ENCODE results near the gene KDM8. TPM values are rescaled to one million over a fixed set of nuclear protein-coding genes. Genes with fewer than 3 reads are reported as not detected.

The KDM8 gene
- total RNA-seq, 1 donor from 2014 or later: 3.7 TPM

DNA sequence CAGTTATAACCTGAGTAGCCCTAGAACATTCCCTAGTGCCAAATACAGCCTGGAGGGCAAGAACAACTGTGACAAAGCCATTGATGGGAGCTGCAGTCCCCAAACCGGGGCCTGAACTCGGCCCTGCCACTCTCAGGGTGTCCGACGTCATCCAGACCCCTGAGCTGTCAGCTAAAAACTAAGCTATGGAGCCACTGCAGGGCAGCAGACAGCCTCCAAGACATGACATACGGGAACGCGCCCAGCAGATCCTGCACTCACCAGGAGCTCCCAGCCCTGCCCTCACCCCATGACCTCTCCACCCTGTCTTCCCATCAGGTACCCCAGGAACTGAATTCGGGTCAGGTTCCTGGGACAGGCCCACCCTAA is 28.4 kb downstream of the KDM8 start:
- no peak for DNase-seq

DNA sequence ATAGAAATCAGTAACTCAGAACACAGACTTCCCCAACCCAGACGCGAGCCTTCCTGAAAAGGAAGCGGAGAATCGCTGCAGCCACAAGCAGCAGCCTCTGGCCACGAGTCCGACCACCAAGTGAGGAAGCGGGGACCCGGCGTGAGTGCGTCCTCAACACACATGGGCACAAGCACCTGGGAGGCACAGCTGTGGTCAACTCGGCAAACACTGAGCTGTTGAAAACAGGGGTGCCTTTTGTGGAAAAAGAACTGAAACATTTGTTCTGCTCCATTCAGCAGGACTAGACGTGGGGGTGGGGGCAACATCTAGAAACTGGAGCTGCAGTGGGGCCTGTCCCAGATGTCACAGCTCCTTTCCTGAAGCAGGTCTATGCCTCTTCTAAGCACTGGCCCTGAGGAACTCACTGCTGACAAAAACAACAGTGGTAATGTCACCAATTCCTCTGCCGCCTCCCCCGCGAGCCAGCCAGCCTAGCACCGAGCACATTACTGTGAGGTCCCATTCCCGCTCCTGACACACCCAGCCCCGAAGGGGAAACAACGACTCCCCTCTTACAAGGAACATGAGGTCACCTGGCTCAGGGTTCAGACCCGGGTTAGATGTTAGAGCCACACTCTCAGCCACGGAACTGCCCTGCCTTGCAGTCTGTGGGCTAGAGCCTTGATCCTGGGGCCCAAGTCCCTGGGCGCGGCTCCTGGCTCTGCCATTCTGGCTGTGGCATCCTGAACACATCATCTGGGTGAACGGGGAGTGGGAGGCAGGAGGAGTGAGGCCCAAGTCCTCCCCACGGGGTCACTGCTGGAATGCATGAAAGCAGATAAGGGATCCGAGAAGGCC is 29.0 kb downstream of the KDM8 start:
- no peak for DNase-seq

DNA sequence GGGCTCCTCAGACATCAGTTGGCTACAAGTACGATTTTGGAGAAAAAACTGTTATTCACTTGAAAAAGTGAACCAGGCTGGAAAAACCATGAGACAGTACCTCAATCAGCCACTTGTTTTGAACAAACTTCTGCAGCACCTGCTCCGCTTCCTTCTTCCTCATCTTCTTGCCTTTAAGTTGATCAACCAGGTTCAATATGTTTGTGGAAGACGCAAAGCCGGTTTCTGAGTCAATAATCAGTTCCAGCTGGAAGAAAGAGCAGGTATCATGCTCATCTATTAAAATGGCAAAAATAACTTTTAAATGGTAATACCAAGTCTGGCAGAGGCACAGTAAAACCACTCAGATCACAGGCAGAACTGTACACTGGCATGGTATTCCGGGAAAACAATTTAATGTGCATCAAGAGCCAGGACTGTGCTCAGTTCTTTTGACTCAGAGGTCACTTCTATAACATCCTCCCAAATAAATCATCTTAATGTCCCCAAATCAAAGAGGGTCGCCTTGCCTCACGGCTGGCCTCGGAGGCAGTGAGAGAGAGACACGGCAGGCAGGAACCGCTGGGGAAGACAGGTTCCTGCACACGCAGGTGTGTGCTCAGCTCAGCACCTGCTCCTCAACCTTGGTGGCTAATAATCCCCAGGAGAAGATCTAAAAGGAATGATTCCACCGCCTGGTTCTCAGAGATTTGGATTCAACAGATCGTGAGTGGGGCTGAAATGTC is 29.7 kb downstream of the KDM8 start:
- no peak for DNase-seq

DNA sequence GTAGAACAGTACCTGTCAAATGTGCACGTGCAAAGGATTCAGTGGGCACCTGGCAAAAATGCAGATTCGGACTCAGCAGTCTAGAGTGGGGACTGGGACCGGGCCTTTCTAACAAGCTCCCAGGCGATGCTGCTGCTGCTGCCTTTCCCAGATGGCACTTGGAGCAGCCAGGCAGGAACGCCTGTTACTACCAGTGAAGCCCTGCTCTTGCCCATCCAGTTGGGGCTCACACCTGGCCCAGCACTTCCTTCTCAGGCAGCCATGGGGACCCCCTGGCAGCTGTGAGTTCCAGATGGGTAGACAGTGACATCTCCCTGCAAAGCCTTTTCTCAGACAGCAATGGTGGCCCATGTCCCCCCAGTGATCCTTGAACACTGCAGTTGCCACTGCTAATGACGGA is 30.4 kb downstream of the KDM8 start:
- no peak for DNase-seq

DNA sequence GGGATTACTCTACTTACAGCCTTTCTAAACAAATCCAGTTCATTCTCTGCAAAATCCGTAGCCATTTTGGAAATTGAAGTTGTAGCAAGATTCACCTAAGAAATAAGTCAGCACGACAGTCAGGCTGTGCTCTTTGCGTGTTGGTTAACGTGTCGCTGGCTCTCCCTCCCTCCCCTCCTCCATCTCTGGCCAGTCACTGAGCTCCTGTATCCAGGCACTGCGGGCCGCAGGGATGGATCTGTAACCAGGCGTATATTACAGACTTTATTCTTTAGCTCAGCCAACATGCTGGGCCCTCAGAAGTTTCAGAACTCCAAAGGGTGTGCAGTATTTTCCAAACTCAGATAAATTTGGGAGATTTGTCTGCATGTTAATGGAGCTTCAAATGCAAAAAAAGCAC is 30.8 kb downstream of the KDM8 start:
- no peak for DNase-seq

DNA sequence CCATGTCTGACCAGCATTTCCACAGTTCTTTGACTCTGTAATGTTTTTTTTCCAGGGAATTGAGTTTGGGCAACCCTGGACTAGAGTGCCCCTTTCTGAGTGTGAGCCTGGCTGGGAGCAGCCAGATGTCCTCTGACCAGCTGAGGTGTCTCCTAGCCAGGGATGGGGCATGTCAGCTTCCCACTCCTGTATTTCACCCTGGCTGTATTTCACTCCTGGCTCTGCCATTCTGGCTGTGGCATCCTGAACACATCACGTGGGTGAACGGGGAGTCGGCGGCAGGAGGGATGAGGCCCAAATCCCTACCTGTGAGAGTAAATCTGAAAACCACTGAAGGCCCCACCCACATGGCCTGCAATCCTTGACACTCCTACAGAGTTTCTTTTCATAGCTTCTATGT is 31.3 kb downstream of the KDM8 start:
- DNase-seq: no peak

DNA sequence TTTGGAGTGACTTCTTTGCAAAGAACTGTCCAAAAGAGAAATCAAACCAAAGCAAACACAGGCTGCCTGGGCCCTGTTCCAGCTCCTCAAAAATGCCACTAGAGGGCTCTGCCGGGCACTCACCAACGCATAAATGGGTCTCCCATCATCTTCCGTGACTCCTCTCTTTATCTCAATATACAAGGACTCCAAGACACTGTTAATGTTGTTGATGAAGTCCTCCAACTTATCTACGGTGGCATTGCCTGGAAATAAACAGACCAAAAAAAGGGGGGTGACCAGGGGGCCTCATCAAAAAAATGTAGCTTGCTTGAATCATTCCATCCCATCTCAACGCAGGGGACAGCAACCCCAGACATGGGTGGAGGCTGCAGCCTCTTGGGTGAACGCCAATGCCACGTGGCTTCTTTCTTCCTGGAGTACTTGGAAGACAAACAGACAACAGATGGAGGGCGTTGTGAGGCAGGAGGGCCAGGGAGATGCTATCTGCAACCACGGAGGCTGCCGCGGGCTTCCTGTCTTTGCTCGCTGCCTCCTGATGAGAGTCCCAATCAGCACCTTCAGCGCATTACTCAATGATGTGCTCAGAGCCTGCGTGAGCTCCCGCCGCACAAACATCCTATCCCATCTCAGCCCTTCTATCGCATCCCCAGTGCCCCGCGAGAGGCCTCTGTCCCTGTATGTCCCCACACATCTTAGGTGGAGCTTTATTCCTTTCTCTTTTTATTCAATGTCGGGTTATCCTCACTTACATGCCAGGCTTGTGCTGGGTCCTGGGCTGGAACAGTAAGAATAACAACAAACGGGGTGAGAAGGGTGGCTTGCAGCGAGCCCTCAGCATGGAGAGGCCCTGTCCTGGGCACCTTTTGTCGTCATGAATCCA is 32.0 kb downstream of the KDM8 start:
- DNase-seq: peak; percentile 98

DNA sequence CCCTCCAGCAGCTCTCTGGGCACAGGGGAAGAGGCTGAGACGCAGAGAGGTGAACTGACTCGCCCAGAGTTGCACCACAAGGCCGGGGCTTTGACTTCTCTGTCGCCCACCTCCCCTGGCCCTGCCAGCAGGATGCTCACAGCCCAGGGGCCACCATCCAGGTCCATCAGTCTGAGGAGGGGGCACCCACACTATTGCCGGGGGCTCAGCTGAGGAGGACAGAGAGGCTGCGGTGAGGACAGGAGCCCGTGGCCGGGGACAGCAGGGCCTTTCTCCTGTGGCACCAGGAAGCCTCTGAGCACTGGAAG is 32.6 kb downstream of the KDM8 start:
- DNase-seq: no peak

DNA sequence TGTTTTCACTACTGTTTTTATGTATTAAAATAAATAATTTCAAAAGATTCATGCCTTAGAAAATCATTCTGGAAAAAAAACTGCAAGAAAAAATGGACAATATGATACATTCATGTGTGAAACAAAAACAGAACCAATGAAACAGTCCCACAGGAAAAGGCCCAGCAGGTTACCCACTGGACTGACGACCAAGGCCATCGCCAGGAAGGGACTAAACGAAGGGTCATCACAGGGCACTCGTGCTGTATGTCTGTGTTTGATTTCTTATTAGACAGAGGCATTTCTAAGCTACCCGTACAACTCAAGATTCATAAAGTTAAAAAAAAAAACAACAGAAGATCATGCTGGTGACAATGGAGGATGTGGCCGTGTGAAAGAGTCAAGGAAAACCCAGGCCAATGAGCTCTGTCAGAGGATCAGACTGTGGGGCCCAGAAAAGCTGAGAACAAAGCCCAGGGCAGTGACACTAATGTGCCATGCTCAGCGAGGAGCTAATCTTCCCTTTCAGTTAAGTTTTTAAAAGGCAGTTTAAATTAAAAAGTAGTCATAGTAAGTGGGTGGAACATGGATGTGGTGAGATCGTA is 33.4 kb downstream of the KDM8 start:
- no peak for DNase-seq

DNA sequence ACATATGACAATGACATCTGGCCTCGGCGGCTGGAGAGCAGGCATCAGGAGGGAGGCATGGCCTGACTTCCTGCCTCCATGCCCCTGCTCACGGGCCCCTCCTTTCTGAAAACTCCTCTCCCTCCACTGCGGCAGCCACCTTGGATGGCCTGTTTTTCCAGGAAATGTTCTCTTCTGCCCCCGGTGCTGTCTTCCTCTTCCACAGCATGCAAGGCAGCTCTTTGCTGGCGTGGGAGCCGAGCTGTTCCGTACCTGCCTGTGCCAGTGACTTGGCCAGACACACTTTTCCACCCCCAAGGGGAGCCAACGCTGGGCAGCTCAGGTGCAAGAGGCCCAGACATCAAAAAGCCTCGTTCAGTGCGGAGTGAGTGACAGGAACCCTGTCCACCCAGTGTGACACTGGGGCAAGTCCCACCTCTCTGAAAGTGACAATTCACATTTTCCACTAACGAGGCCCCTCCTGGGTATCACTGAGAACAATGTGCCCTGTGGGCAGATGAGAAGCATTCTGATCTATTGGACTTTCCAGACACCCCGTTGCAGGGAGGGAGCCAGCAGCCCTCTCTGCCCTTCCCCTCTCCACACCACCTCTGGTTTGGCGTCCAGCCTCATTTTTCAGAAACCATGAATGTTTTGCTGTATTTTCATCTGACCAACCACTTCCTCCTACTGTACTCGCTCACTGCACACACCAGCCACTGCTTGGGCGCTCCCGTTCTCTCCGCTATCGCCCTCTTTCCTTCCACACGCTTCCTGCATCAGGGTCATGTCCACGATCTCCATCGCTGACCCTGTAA is 34.1 kb downstream of the KDM8 start:
- DNase-seq: peak; percentile 52

DNA sequence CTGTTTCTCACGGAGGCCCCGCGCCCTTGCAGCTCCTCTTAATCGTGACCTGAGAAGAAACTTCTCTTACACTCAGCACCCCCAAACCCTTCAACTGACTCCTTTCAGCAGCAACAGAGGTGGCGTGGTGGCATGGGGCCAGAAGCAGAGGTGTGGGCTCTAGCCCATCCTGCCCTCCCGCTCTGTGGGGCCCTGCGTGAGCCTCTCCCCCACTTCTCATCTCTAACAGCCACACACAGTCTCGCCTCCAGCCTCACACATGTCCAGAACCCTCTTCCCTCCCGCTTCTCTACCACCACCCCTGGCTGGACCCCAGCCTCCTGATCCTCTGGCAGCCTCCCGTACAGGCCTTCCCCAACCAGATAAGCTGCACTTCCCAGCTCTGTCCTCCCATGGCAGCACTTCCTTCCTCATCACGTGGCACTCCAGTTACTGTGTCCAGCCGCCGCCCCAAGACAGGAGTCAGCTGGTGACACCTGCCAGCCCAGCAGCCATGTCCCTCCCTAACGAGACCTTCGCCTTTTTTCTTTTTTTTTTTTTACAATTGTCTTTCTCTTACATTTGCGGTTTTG is 34.8 kb downstream of the KDM8 start:
- DNase-seq: peak; percentile 50

DNA sequence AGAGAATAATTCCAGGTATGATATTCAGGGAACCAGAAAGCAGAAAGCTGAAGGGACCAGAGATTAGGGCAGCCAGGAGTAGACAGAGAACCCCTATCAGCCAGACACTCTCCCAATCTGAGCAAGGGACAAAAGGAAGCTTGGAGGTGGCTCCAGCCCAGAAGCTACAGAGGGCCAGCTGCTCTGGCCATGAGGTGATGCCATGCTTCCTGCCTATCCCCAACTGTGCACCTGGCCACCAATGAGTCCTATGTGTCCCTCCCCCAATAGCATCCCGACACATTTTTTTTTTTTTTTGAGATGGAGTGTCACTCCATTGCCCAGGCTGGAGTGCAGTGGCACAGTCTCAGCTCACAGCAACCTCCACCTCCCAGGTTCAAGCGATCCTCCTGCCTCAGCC is 35.3 kb downstream of the KDM8 start:
- DNase-seq: no peak

DNA sequence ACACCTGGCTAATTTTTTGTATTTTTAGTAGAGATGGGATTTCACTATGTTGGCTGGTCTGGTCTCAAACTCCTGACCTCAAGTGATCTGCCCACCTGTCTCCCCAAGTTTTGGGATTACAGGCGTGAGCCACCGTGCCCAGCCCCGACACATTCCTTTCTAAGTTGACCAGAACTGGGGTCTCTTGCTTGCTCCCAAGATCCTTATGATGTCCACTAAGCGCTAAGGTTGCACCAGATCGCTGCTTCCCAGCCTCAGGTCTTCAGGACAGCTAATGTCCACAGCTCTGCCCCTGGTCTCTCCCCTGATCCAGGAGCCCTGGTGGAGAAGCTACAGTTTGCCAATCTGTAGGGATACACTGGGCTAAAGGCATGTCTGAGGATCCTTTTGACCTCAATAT is 35.7 kb downstream of the KDM8 start:
- DNase-seq: no peak

DNA sequence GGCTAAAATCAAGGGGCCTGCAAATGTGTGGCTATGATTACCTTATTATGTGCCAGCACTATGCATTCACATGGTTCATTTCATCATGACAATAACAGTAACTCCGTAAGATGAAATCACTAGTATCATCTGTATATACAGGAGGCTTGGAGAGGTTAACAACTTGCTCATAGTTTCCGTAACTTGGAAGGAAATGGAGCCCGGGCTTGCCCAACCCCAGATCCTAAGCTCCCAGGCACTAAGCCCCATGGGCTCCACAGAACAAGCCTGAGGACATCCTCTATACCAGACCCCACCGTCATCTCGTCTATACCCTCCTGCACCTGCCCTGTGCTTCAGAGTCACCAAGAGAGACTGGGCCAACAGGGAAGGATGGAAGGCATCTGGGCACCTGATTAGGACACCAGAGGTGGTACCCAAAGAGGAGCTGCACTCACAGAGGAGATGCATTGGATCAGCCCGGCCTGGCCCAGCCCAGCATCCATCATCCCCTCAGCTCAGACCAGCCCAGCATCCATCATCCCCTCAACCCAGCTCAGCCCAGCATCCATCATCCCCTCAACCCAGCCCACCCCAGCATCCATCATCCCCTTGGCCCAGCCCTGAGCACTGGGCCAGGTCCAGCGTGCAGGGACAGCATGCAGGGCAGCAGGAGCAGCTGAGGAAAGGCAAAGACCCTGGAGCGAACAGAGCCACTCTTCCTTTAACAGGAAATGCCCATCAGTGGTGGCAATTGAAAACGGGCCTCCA is 36.8 kb downstream of the KDM8 start:
- peak; percentile 54 for DNase-seq

DNA sequence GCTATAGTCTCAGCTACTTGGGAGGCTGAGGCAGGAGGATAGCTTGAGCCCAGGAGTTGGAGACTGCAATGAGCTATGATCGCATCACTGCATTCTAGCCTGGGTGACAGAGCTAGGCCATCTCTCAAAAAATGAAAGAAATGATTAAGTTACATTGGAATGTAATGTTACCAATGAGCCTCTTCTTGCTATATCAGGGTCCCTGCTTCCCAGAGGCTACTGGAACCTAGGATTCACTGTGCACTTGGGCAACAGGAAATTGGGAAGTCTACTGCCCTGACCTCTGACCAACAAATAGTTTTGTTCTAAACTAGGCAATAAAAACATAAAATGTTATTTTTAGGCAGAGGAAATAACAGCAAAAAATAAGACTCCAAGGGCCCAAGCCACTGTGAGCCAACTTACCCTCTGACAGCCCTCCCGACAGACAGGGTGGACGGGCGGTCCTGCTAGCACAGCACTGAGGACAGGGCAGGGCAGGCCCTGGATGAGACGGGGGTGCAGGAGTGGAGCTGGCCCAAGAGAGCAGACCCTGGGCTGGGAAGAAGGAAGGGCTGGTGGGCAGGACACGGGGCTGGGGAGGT is 37.7 kb downstream of the KDM8 start:
- DNase-seq: peak; percentile 76

DNA sequence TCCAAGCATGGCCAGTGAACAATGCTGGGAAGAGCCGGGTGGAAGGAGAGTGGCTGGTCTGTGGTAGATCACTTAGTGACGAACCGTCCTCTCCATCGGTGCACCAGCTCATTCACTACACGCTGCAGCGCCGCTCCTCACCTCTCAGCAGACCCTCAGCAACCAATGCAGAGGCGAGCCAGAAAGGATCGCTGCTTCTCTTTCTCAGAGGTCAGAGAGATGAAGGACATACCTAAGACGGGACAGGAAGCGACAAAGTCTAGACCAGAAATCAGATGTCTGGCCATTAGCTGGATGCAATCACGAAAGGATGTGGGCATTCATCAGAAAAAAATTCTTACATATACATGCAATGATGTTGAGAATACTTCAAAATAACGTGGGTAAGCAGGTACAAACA is 38.3 kb downstream of the KDM8 start:
- peak; percentile 77 for DNase-seq

DNA sequence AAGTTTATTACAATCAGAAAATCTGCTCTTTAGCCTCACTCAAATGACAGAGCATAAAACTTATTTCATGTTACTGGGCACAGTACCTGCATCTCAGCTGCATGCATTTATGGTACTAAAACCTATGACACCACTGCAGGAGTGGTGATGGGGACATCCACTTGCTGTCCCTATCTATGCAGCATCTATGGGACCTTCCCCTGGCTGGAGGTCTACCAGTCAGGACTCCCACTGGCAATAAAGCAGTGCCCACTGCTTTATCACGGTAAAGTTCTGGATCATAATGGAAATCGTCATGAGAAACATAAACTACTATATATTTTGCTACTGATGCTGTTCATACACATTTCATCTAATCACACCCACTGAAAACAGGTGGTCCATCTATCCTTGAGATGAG is 39.1 kb downstream of the KDM8 start:
- DNase-seq: no peak

DNA sequence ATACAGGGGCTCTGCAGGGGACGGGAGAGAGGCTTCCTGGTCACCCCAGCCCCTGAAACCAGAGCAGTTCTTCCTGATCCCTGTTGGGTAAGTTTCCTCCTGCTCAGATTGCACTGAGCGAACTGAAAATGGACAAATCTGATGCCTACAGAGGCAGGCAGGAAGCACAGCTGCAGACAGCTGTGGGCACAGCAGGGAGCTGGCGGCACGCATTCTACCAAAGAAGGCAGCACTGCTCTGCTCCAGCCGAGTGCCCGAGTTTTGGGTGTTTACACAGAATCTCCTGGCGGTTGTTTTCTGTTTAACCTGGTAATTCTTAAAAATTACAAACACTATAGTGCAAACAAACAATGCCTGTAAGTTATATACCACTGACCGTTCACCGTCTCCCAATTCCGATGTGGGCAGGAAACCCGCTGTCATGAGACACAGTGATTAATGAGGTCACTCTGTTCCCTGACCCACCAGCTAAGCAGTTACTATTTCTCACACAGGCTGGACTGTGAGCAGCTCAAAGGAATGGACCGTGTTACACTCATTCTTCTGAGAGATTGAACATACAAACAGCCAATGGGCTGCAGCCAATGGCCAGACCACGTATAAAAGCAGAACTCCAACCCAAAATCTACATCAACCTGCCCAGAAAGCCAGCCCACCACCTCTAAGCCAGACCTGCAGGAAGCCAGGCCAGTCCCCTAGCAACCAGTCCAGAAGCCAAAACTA is 39.7 kb downstream of the KDM8 start:
- peak; percentile 97 for DNase-seq

DNA sequence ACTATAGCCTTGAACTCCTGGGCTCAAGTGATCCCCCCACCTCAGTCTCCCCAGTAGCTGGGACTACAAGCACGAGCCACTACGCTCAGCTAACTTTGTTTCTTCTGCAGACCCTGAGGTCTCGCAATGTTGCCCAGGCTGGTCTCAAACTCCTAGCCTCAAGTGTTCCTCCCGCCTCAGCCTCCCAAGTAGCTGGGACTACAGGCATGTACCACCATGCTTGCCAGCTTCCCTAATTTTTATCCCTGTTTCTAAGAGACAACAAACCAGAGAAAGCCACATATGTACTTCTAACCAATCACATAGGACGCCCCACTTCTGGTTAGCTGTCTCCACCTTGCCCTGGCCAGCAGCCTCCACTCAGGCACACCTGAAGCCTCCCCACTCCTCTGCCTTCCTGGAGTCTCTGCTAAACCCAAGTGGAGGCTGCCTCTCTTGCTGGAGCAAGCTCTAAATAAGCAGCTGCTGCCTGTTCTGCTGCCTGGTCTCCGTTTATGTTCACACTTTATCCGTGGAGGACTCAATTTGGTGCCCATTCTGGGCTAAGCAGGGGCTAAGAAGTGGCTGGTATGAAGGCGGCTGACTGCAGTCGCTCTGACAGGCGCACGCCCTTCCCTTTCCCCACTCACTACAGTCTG is 40.5 kb downstream of the KDM8 start:
- no peak for DNase-seq

DNA sequence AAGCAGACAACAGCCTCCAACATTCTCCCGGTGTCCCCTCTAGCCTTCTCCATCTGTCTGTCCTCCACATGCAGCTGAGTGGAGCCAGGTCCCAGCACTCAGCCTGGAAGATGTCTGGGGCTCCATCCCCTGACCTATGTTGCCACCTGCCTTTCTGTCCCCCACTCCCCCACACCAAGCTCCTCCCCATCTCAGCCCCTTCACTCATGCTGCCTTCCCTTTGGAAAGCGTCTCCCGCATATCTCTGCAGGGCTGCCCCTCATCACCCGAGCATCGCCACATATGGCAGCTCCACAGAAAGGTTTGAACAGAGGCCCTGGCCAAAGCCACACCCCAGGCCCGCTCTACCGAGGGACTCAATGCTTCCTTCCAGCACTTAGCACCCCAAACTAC is 41.0 kb downstream of the KDM8 start:
- no peak for DNase-seq
